ENCODE data around the gene PIMREG.

PIMREG gene

DNA sequence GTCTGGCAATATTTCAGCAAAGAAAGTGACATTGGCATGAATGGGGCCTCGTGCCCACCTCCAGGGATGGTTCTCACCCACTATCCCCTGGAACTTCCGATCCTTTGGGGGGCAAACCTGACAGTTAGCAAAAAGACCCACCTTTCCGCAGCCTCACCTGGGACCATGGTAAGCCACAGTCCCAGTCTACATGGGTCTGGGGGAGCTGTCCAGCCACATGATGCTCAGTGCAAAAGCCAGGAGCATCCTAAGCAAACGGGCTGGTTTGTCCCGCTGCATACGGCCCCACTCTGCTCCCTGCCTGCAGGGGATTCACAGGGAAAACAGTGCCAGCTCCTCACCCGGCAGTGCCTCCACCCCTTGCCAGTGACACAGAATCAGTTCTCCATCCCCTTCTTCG lies 28.6 kb upstream of the PIMREG start:
- no peak for DNase-seq (ENCODE audit: low read depth, low spot score)
- H3K4me3 ChIP-seq (ENCODE audit: low read depth, low read length): no peak overlapping the region
- TF ChIP-seq, protein P1, sequence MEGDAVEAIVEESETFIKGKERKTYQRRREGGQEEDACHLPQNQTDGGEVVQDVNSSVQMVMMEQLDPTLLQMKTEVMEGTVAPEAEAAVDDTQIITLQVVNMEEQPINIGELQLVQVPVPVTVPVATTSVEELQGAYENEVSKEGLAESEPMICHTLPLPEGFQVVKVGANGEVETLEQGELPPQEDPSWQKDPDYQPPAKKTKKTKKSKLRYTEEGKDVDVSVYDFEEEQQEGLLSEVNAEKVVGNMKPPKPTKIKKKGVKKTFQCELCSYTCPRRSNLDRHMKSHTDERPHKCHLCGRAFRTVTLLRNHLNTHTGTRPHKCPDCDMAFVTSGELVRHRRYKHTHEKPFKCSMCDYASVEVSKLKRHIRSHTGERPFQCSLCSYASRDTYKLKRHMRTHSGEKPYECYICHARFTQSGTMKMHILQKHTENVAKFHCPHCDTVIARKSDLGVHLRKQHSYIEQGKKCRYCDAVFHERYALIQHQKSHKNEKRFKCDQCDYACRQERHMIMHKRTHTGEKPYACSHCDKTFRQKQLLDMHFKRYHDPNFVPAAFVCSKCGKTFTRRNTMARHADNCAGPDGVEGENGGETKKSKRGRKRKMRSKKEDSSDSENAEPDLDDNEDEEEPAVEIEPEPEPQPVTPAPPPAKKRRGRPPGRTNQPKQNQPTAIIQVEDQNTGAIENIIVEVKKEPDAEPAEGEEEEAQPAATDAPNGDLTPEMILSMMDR (IDR thresholded peaks at IDR 0.05; ENCODE audit: low read depth, low read length): no peak
- in situ Hi-C loops (cut with HindIII; ENCODE audit: low sequenced_read_pairs): no loop called here

DNA sequence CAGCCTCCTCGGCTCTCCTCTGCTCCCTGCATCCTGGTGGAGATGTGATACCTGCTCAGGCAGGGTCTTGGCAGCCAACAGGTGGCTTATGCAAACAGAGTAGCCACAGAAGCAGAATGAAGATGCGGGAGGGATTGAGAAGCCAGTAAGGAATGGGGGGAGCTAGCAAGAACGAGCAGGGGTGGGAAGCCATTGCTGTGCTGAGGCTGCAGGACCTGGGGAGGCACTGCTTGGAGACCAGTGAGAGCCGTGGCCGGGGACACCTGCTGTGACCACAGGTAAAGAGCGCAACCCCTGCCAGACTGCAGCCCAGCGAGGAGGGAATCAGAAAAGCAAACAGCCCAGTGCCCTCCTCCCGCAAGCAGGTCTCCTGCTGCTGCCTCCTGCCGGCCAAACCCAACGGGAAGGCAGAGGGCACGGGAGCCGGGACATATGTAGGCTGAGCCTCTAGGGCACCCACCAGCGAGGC lies 24.0 kb upstream of the PIMREG start:
- in situ Hi-C loops (cut with HindIII; ENCODE audit: low sequenced_read_pairs): no loop called here
- peak; percentile 6 for DNase-seq (ENCODE audit: low read depth, low spot score)
- TF ChIP-seq, protein P1 (IDR thresholded peaks at IDR 0.05; ENCODE audit: low read depth, low read length): peak; percentile 61
- H3K4me3 ChIP-seq (ENCODE audit: low read depth, low read length): no peak overlapping the region

DNA sequence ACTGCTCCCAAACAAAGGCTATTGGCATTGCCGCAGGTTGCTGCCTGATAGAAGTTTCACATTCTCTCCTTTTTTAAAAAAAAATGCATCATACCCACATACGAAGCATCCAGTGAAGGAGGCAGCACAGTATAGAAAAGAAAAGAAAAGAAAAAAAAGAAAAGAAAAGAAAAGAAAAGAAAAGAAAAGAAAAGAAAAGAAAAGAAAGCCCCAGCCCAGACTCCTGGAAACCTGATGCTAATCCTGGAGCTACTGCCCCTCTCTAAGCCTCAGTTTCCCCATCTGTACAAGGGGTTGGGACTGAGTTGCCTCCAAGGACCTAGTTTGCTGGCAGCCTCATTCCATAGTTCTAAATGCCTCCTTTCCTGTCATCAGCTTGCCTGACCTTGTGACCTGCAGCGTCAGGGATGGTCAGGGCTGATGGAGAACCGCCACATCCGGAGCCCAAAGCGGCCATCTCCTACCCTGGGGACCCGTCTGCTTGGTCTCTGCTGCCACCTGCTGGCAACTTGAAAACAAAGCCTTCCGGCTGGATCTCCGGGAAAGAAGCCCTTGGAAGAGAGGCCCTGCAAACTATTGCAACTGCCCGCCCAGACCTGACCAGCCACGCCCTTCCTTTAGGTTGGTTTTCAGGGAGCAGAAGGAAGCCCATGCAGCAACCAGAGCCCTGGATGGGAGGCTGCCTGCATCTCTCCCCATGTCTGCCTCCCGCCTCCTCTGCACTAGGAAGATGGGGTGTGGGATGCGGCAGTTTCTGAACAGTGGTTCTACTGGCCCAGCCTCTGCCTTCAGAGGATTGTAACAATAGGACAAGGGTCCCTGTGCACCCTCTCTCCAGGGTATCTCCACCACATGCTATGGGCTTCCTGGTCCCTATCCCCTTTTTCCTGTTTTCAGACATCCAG lies 22.3 kb upstream of the PIMREG start:
- H3K4me3 ChIP-seq (ENCODE audit: low read depth, low read length): no peak overlapping the region
- in situ Hi-C loops (cut with HindIII; ENCODE audit: low sequenced_read_pairs): no loop called here
- TF ChIP-seq, protein P1 (IDR thresholded peaks at IDR 0.05; ENCODE audit: low read depth, low read length): peak; percentile 80
- peak; percentile 61 for DNase-seq (ENCODE audit: low read depth, low spot score)

DNA sequence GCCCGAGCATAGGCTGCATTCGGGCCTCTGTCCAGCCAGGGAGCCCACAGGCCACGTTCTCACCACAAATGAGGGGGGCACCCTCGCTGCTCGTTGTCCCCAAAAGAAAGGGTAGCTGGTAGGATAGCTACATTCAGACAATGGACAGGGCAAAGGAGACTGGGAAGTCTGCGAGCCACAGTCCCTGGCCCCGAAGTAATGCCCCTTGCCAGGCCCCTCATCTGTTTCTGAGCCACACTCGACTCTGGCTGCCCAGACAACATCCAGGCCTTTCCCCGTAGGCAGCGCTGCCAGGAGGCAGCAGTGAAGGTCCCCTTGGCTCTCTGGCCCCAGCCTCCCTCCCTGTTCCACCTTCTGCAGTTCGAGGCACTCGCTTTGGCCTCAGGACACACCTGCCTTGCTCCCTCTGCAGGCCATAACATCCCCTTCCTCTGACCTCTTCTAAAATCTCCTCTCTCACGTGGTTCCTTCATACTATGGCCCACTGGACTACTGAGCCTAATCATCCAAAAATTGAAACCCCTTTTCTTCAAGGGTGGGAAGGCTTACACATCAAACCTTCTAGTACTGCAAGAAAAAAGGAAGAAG lies 21.5 kb upstream of the PIMREG start:
- in situ Hi-C loops (cut with HindIII; ENCODE audit: low sequenced_read_pairs): no loop called here
- no peak for DNase-seq (ENCODE audit: low read depth, low spot score)
- TF ChIP-seq, protein P1 (IDR thresholded peaks at IDR 0.05; ENCODE audit: low read depth, low read length): no peak
- H3K4me3 ChIP-seq (ENCODE audit: low read depth, low read length): no peak overlapping the region

DNA sequence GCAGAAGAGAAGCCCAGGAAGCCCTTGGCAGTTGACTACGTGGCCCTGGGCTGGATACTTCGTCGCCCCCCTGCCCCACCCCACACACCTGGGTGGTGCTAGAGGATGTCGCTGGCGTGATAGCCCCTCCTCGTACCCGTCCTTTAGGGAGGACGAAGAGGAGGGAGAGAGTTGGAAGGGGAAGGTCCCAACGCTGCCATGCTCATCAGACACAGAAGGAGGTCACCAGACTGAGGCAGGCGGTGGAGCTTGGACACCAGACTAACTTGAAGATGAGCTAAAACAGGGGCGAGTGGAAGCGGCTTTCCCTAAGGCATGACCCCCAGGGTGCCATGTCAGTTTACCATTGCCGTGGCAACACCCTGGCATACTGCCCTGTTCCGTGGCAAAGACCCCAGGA lies 20.3 kb upstream of the PIMREG start:
- H3K4me3 ChIP-seq (ENCODE audit: low read depth, low read length): no peak overlapping the region
- in situ Hi-C loops (cut with HindIII; ENCODE audit: low sequenced_read_pairs): no loop called here
- DNase-seq (ENCODE audit: low read depth, low spot score): no peak
- TF ChIP-seq, protein P1 (IDR thresholded peaks at IDR 0.05; ENCODE audit: low read depth, low read length): no peak

DNA sequence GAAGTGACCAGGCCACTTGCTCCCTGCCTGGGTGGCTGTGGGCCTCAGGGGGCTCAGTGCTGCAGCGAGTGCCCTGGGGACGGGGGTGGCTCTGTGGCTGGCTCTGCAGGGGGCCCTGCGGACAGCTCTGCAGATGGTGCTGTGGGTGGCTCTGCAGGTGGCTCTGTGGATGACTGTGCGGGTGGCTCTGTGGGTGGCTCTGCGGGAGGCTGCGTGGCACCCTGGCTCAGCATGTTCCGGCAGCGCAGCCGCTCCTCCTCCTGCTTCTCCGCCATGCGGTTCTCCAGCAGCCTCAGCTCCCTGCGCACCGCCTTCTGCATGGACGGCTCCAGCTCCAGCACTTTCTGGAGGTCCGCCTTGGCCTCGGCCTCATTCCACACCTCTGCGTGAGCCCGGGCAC lies 18.8 kb upstream of the PIMREG start:
- in situ Hi-C loops (cut with HindIII; ENCODE audit: low sequenced_read_pairs): no loop called here

More for the DNA sequence above, 18.8 kb upstream of the PIMREG start:
- no peak for DNase-seq (ENCODE audit: low read depth, low spot score)
- H3K4me3 ChIP-seq (ENCODE audit: low read depth, low read length): no peak overlapping the region
- TF ChIP-seq, protein P1 (IDR thresholded peaks at IDR 0.05; ENCODE audit: low read depth, low read length): no peak
